ENCODE data around the gene FOXK1. TPM values are rescaled to one million over a fixed set of nuclear protein-coding genes. Genes with fewer than 3 reads are reported as not detected.

The FOXK1 gene
- total RNA-seq, 2 experiments from 2014 or later: 34.6 to 34.7 TPM

GRCh38 chr7:4731803-4732202, 49.7 kb downstream of the FOXK1 start:
- CTCF ChIA-PET: no interaction called here
- POLR2A ChIA-PET: no interaction called here

- POLR2A ChIA-PET: no interaction called here
- CTCF ChIA-PET: interaction anchor here (1.0 to 1.1 kb wide), 2 partner anchors 10 to 16 kb away, joined by 3 to 4 read pairs; no protein-coding TSS in a partner anchor
Measured at GRCh38 chr7:4733936-4734528, 51.9 kb downstream of the FOXK1 start.

- ChIA-PET POLR2A (no interaction called here), CTCF (no interaction called here)
Measured at GRCh38 chr7:4734587-4735345, 52.7 kb downstream of the FOXK1 start.

- ChIA-PET POLR2A (interaction anchor here (0.7 kb wide), 1 partner anchor 12 kb away, joined by 4 read pairs; no protein-coding TSS in a partner anchor), CTCF (interaction anchor here (1.4 kb wide), 1 partner anchor 12 kb away, joined by 5 read pairs; no protein-coding TSS in a partner anchor)
Measured at GRCh38 chr7:4737300-4737699, 55.2 kb downstream of the FOXK1 start.

- POLR2A ChIA-PET: no interaction called here
- CTCF ChIA-PET: no interaction called here
Measured at GRCh38 chr7:4738711-4739527, 56.8 kb downstream of the FOXK1 start.

GRCh38 chr7:4739528-4739992, 57.5 kb downstream of the FOXK1 start:
- CTCF ChIA-PET: no interaction called here
- POLR2A ChIA-PET: no interaction called here

GRCh38 chr7:4740796-4741195, 58.7 kb downstream of the FOXK1 start:
- CTCF ChIA-PET: no interaction called here
- POLR2A ChIA-PET: no interaction called here

- POLR2A ChIA-PET: no interaction called here
- CTCF ChIA-PET: no interaction called here
Measured at GRCh38 chr7:4742051-4742573, 60.0 kb downstream of the FOXK1 start.

GRCh38 chr7:4742852-4743251, 60.8 kb downstream of the FOXK1 start:
- POLR2A ChIA-PET: no interaction called here

GRCh38 chr7:4744391-4745264, 62.5 kb downstream of the FOXK1 start:
- ChIA-PET CTCF (no interaction called here), POLR2A (interaction anchor here (1.0 kb wide), 1 partner anchor 31 kb away, joined by 4 read pairs; the partner anchor contains the start of gene AP5Z1)

More at GRCh38 chr7:4742852-4743251, 60.8 kb downstream of the FOXK1 start:
- CTCF ChIA-PET: interaction anchor here (1.2 kb wide), 1 partner anchor 12 kb away, joined by 3 read pairs; no protein-coding TSS in a partner anchor

GRCh38 chr7:4745265-4745919, 63.3 kb downstream of the FOXK1 start:
- POLR2A ChIA-PET: no interaction called here
- CTCF ChIA-PET: interaction anchor here (1.0 to 1.2 kb wide), 3 partner anchors 30 to 104 kb away, joined by 3 to 4 read pairs (median 3); partner anchors contain the start of gene AP5Z1

GRCh38 chr7:4745971-4746919, 64.2 kb downstream of the FOXK1 start:
- ChIA-PET CTCF (interaction anchor here (1.0 to 1.2 kb wide), 3 partner anchors 29 to 105 kb away, joined by 3 to 4 read pairs (median 3); partner anchors contain the start of gene AP5Z1), POLR2A (interaction anchor here (1.1 kb wide), 1 partner anchor 105 kb away, joined by 3 read pairs; no protein-coding TSS in a partner anchor)

GRCh38 chr7:4747013-4747412, 64.9 kb downstream of the FOXK1 start:
- CTCF ChIA-PET: interaction anchor here (0.7 kb wide), 1 partner anchor 22 kb away, joined by 4 read pairs; no protein-coding TSS in a partner anchor

GRCh38 chr7:4747746-4748145, 65.7 kb downstream of the FOXK1 start:
- ChIA-PET CTCF (interaction anchor here (0.7 kb wide), 1 partner anchor 23 kb away, joined by 4 read pairs; no protein-coding TSS in a partner anchor), POLR2A (interaction anchor here (1.1 kb wide), 1 partner anchor 106 kb away, joined by 3 read pairs; no protein-coding TSS in a partner anchor)

More at GRCh38 chr7:4747013-4747412, 64.9 kb downstream of the FOXK1 start:
- POLR2A ChIA-PET: interaction anchor here (1.1 kb wide), 1 partner anchor 106 kb away, joined by 3 read pairs; no protein-coding TSS in a partner anchor

- CTCF ChIA-PET: no interaction called here
- POLR2A ChIA-PET: no interaction called here
Measured at GRCh38 chr7:4748231-4748681, 66.2 kb downstream of the FOXK1 start.

GRCh38 chr7:4749363-4749762, 67.3 kb downstream of the FOXK1 start:
- ChIA-PET CTCF (interaction anchor here (1.6 kb wide), 1 partner anchor 16 kb away, joined by 4 read pairs; no protein-coding TSS in a partner anchor), POLR2A (no interaction called here)

GRCh38 chr7:4749798-4750197, 67.7 kb downstream of the FOXK1 start:
- CTCF ChIA-PET: interaction anchor here (1.6 kb wide), 1 partner anchor 16 kb away, joined by 4 read pairs; no protein-coding TSS in a partner anchor
- POLR2A ChIA-PET: no interaction called here

Measured in activated CD8-positive, alpha-beta memory T cell treated with anti-CD3 and anti-CD28 coated beads for 36 hours (primary cell).